Measurements from ENCODE around the gene PLK3.

- TF ChIP-seq, protein P1, sequence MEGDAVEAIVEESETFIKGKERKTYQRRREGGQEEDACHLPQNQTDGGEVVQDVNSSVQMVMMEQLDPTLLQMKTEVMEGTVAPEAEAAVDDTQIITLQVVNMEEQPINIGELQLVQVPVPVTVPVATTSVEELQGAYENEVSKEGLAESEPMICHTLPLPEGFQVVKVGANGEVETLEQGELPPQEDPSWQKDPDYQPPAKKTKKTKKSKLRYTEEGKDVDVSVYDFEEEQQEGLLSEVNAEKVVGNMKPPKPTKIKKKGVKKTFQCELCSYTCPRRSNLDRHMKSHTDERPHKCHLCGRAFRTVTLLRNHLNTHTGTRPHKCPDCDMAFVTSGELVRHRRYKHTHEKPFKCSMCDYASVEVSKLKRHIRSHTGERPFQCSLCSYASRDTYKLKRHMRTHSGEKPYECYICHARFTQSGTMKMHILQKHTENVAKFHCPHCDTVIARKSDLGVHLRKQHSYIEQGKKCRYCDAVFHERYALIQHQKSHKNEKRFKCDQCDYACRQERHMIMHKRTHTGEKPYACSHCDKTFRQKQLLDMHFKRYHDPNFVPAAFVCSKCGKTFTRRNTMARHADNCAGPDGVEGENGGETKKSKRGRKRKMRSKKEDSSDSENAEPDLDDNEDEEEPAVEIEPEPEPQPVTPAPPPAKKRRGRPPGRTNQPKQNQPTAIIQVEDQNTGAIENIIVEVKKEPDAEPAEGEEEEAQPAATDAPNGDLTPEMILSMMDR (IDR thresholded peaks at IDR 0.05; ENCODE audit: borderline replicate concordance, extremely low read depth, low read length, poor library complexity, severe bottlenecking): no peak
- TF ChIP-seq EZH2 (IDR thresholded peaks at IDR 0.05; ENCODE audit: borderline replicate concordance, low read depth, low read length, severe bottlenecking): no peak
Measured at GRCh38 chr1:44828003-44828651, 27.9 kb downstream of the PLK3 start.
